Peyer's patch (tissue), 4 donors: ENCODE measurements around the gene KCNMA1. TPM values are rescaled to one million over a fixed set of nuclear protein-coding genes. Genes with fewer than 3 reads are reported as not detected.

Experiments
- DNase-seq, 3 donors: peaks; one replicate each; pipeline ENCODE4 v3.0.0-alpha.2; 2017 to 2019
- H3K27ac ChIP-seq, 4 donors: fragments of 200-600 bp; sonication (generic); one replicate each; pipeline ENCODE4 v1.5.1; 2016 to 2019
- H3K27me3 ChIP-seq, 2 donors: fragments of 200-600 bp; sonication (generic); one replicate each; pipeline ENCODE4 v1.5.1; 2019
- H3K36me3 ChIP-seq, 3 donors: fragments of 200-600 bp; sonication (generic); one replicate each; pipeline ENCODE4 v1.5.1; 2016 to 2019
- H3K4me1 ChIP-seq, 4 donors: fragments of 200-600 bp; sonication (generic); one replicate each; pipeline ENCODE4 v1.5.1; 2016 to 2019
- H3K4me3 ChIP-seq, 4 donors: fragments of 200-600 bp; sonication (generic); 1 replicate in 3 of 4; 2 replicates in 1 of 4; pipeline ENCODE4 v1.5.1; 2016 to 2019; ENCODE audit warnings: mild to moderate bottlenecking in 1 of 4
- H3K9me3 ChIP-seq, 4 donors: fragments of 200-600 bp; sonication (generic); one replicate each; pipeline ENCODE4 v1.5.1; 2016 to 2019; ENCODE audit warnings: mild to moderate bottlenecking in 1 of 4
- CTCF ChIP-seq, 6 experiments: fragments of 450-650 bp in 4 of 6; fragments of 200-600 bp in 2 of 6; sonication (generic) in 1 of 6; IDR thresholded peaks; one replicate each; pipeline ENCODE4 v1.5.1; 2017 to 2019; ENCODE audit warnings: antibody characterized with exemption in 6 of 6, mild to moderate bottlenecking in 3 of 6, moderate library complexity in 1 of 6
- POLR2A ChIP-seq, 2 donors: fragments of 450-650 bp; IDR thresholded peaks; one replicate each; pipeline ENCODE4 v1.5.1; 2017; ENCODE audit warnings: antibody characterized with exemption in 2 of 2, mild to moderate bottlenecking in 2 of 2, moderate library complexity in 2 of 2
- total RNA-seq, 4 donors: library from RNA; depleted of rRNA; stranded (reverse); fragments of >200 nt; gene quantifications; one replicate each; pipeline ENCODE4 v1.1.0, GENCODE V29; 2016

KCNMA1 gene
- total RNA-seq, 4 donors from 2014 or later: 17.8 to 29.1 (median 23.9) TPM

GRCh38 chr10:77553966-77554365, 83.6 kb downstream of the KCNMA1 start:
- Histone ChIP-seq H3K27me3 (no peaks in the 10 kb centered on the region), H3K9me3 (no peaks in the 10 kb centered on the region), H3K36me3 (no peaks in the 10 kb centered on the region), H3K27ac (peak overlapping the region in 1 of 4 donors; percentile 13), H3K4me3 (no peak overlapping the region), H3K4me1 (peaks cover 0 to 15% (median 0%) of the 10 kb centered on the region in 4 donors)
- no peak for DNase-seq
- TF ChIP-seq CTCF (IDR thresholded peaks at IDR 0.05) (no peak), POLR2A (IDR thresholded peaks at IDR 0.05) (no peak)

- Histone ChIP-seq H3K4me3 (no peak overlapping the region), H3K4me1 (peaks cover 0 to 15% (median 0%) of the 10 kb centered on the region in 4 donors), H3K27me3 (no peaks in the 10 kb centered on the region), H3K36me3 (no peaks in the 10 kb centered on the region), H3K27ac (peak overlapping the region in 1 of 4 donors; percentile 13), H3K9me3 (no peaks in the 10 kb centered on the region)
- DNase-seq: no peak
- TF ChIP-seq CTCF (IDR thresholded peaks at IDR 0.05) (no peak), POLR2A (IDR thresholded peaks at IDR 0.05) (no peak)
Measured at GRCh38 chr10:77553311-77553710, 84.3 kb downstream of the KCNMA1 start.

GRCh38 chr10:77552252-77552651, 85.4 kb downstream of the KCNMA1 start:
- no peak for DNase-seq
- H3K27me3 ChIP-seq: no peaks in the 10 kb centered on the region
- TF ChIP-seq POLR2A (IDR thresholded peaks at IDR 0.05) (no peak), CTCF (IDR thresholded peaks at IDR 0.05) (no peak)
- H3K4me1 ChIP-seq: peaks cover 0 to 15% (median 0%) of the 10 kb centered on the region in 4 donors
- H3K27ac ChIP-seq: peak overlapping the region in 1 of 4 donors; percentile 33
- no peaks in the 10 kb centered on the region for H3K9me3 ChIP-seq
- H3K4me3 ChIP-seq: no peak overlapping the region
- no peaks in the 10 kb centered on the region for H3K36me3 ChIP-seq

- no peak for DNase-seq
- Histone ChIP-seq H3K27ac (no peak overlapping the region), H3K9me3 (no peaks in the 10 kb centered on the region)
Measured at GRCh38 chr10:77550378-77550777, 87.2 kb downstream of the KCNMA1 start.

GRCh38 chr10:77548671-77549070, 88.9 kb downstream of the KCNMA1 start:
- no peak for DNase-seq

More at GRCh38 chr10:77550378-77550777, 87.2 kb downstream of the KCNMA1 start:
- TF ChIP-seq POLR2A (IDR thresholded peaks at IDR 0.05) (no peak), CTCF (IDR thresholded peaks at IDR 0.05) (no peak)
- H3K4me3 ChIP-seq: no peak overlapping the region
- no peaks in the 10 kb centered on the region for H3K36me3 ChIP-seq
- no peaks in the 10 kb centered on the region for H3K27me3 ChIP-seq
- H3K4me1 ChIP-seq: peaks cover 0 to 7% (median 0%) of the 10 kb centered on the region in 4 donors

More at GRCh38 chr10:77548671-77549070, 88.9 kb downstream of the KCNMA1 start:
- no peak overlapping the region for H3K4me3 ChIP-seq
- H3K4me1 ChIP-seq: no peaks in the 10 kb centered on the region
- H3K9me3 ChIP-seq: no peaks in the 10 kb centered on the region
- no peak overlapping the region for H3K27ac ChIP-seq
- H3K27me3 ChIP-seq: no peaks in the 10 kb centered on the region
- no peak for TF ChIP-seq POLR2A (IDR thresholded peaks at IDR 0.05)
- TF ChIP-seq CTCF (IDR thresholded peaks at IDR 0.05): no peak
- no peaks in the 10 kb centered on the region for H3K36me3 ChIP-seq
